Glutamatergic neuron (in vitro differentiated cells): ENCODE results near the gene KHDRBS2. TPM values are rescaled to one million over a fixed set of nuclear protein-coding genes. Genes with fewer than 3 reads are reported as not detected.

Experiments used
- DNase-seq: peaks from one replicate; pipeline ENCODE4 v3.0.0; 2022
- H3K27ac Mint-ChIP-seq: one replicate; pipeline ENCODE4 v1.8.0; 2020; ENCODE audit warnings: mild to moderate bottlenecking, mixed read lengths, inconsistent platforms; ENCODE audit not compliant: unreplicated experiment
- H3K27me3 Mint-ChIP-seq: one replicate; pipeline ENCODE4 v1.8.0; 2020; ENCODE audit warnings: mild to moderate bottlenecking, moderate library complexity, mixed read lengths, inconsistent platforms; ENCODE audit not compliant: unreplicated experiment
- H3K36me3 Mint-ChIP-seq: one replicate; pipeline ENCODE4 v1.8.0; 2020; ENCODE audit warnings: mild to moderate bottlenecking, mixed read lengths, inconsistent platforms; ENCODE audit not compliant: unreplicated experiment
- H3K4me1 Mint-ChIP-seq: one replicate; pipeline ENCODE4 v1.8.0; 2020; ENCODE audit warnings: mild to moderate bottlenecking, low read depth, mixed read lengths, inconsistent platforms; ENCODE audit not compliant: unreplicated experiment
- H3K4me3 Mint-ChIP-seq: one replicate; pipeline ENCODE4 v1.8.0; 2020; ENCODE audit warnings: mild to moderate bottlenecking, mixed read lengths, inconsistent platforms; ENCODE audit not compliant: unreplicated experiment
- H3K9me3 Mint-ChIP-seq: one replicate; pipeline ENCODE4 v1.8.0; 2020; ENCODE audit warnings: mild to moderate bottlenecking, moderate library complexity, mixed read lengths, inconsistent platforms; ENCODE audit not compliant: unreplicated experiment
- CTCF ChIP-seq: fragments of 200-600 bp; sonication (generic); IDR thresholded peaks from one replicate; pipeline ENCODE4 v1.5.0; 2021; ENCODE audit not compliant: partially characterized antibody, unreplicated experiment
- total RNA-seq: library from RNA; stranded (reverse); fragmentation: NEBNext Ultra II Directional; extraction: Animal tissue kit (Norgen Biotek cat#: 25700); gene quantifications from one replicate; pipeline ENCODE4 v1.2.1, GENCODE V29; 2021; ENCODE audit not compliant: unreplicated experiment

KHDRBS2 gene
- total RNA-seq, 1 donor from 2014 or later: 19.7 TPM

GRCh38 chr6:61977947-61978346 lies 308.1 kb downstream of the KHDRBS2 start:
- Mint-ChIP-seq H3K27ac (no peak overlapping the region), H3K36me3 (no peaks in the 10 kb centered on the region), H3K4me3 (no peak overlapping the region), H3K27me3 (no peaks in the 10 kb centered on the region), H3K4me1 (no peaks in the 10 kb centered on the region), H3K9me3 (no peaks in the 10 kb centered on the region)
- no peak for TF ChIP-seq CTCF
- DNase-seq: no peak

GRCh38 chr6:61977099-61977498 lies 308.9 kb downstream of the KHDRBS2 start:
- H3K4me1 Mint-ChIP-seq: no peaks in the 10 kb centered on the region
- no peak overlapping the region for H3K4me3 Mint-ChIP-seq
- no peaks in the 10 kb centered on the region for H3K9me3 Mint-ChIP-seq
- DNase-seq: no peak
- no peaks in the 10 kb centered on the region for H3K27me3 Mint-ChIP-seq
- no peak overlapping the region for H3K27ac Mint-ChIP-seq
- no peaks in the 10 kb centered on the region for H3K36me3 Mint-ChIP-seq
- no peak for TF ChIP-seq CTCF

GRCh38 chr6:61959196-61959595 lies 326.8 kb downstream of the KHDRBS2 start:
- DNase-seq: no peak
- Mint-ChIP-seq H3K36me3 (peaks cover 22% of the 10 kb centered on the region), H3K27ac (no peak overlapping the region), H3K4me3 (no peak overlapping the region), H3K27me3 (peaks cover 2% of the 10 kb centered on the region), H3K9me3 (peaks cover 1% of the 10 kb centered on the region), H3K4me1 (peaks cover 3% of the 10 kb centered on the region)
- no peak for TF ChIP-seq CTCF

GRCh38 chr6:61953851-61954250 lies 332.2 kb downstream of the KHDRBS2 start:
- Mint-ChIP-seq H3K27me3 (peaks cover 2% of the 10 kb centered on the region), H3K27ac (no peak overlapping the region)

GRCh38 chr6:61951586-61951985 lies 334.4 kb downstream of the KHDRBS2 start:
- DNase-seq: no peak
- peaks cover 2% of the 10 kb centered on the region for H3K27me3 Mint-ChIP-seq
- no peak overlapping the region for H3K4me3 Mint-ChIP-seq
- no peak for TF ChIP-seq CTCF
- H3K4me1 Mint-ChIP-seq: no peaks in the 10 kb centered on the region
- peaks cover 5% of the 10 kb centered on the region for H3K36me3 Mint-ChIP-seq
- H3K27ac Mint-ChIP-seq: no peak overlapping the region
- H3K9me3 Mint-ChIP-seq: peaks cover under 1% of the 10 kb centered on the region

More at GRCh38 chr6:61953851-61954250, 332.2 kb downstream of the KHDRBS2 start:
- DNase-seq: no peak
- Mint-ChIP-seq H3K4me1 (no peaks in the 10 kb centered on the region), H3K4me3 (no peak overlapping the region), H3K36me3 (peaks cover 22% of the 10 kb centered on the region), H3K9me3 (peaks cover 1% of the 10 kb centered on the region)
- no peak for TF ChIP-seq CTCF
